ENCODE results near the gene FZR1.

The FZR1 gene

GRCh38 chr19:3470500-3471128, 35.5 kb upstream of the FZR1 start:
- Mint-ChIP-seq H3K9me3 (peaks cover 2% of the 10 kb centered on the region), H3K4me1 (peaks cover 20% of the 10 kb centered on the region), H3K27me3 (ENCODE audit: low read depth) (peaks cover 15% of the 10 kb centered on the region), H3K4me3 (no peak overlapping the region), H3K27ac (no peak overlapping the region), H3K36me3 (ENCODE audit: low read depth) (peaks cover 14% of the 10 kb centered on the region)
- TF ChIP-seq, protein P1, sequence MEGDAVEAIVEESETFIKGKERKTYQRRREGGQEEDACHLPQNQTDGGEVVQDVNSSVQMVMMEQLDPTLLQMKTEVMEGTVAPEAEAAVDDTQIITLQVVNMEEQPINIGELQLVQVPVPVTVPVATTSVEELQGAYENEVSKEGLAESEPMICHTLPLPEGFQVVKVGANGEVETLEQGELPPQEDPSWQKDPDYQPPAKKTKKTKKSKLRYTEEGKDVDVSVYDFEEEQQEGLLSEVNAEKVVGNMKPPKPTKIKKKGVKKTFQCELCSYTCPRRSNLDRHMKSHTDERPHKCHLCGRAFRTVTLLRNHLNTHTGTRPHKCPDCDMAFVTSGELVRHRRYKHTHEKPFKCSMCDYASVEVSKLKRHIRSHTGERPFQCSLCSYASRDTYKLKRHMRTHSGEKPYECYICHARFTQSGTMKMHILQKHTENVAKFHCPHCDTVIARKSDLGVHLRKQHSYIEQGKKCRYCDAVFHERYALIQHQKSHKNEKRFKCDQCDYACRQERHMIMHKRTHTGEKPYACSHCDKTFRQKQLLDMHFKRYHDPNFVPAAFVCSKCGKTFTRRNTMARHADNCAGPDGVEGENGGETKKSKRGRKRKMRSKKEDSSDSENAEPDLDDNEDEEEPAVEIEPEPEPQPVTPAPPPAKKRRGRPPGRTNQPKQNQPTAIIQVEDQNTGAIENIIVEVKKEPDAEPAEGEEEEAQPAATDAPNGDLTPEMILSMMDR (IDR thresholded peaks at IDR 0.05; ENCODE audit: unreplicated experiment in 3 of 3) = no peak

GRCh38 chr19:3471954-3472655, 34.0 kb upstream of the FZR1 start:
- Mint-ChIP-seq H3K27me3 (ENCODE audit: low read depth) (peaks cover 5% of the 10 kb centered on the region), H3K4me3 (no peak overlapping the region), H3K4me1 (peaks cover 10% of the 10 kb centered on the region), H3K36me3 (ENCODE audit: low read depth) (peaks cover 14% of the 10 kb centered on the region), H3K9me3 (peaks cover 2% of the 10 kb centered on the region), H3K27ac (no peak overlapping the region)
- TF ChIP-seq, protein P1 (IDR thresholded peaks at IDR 0.05; ENCODE audit: unreplicated experiment in 3 of 3) = peak; percentile 78 to 84 (median 84)

DNA sequence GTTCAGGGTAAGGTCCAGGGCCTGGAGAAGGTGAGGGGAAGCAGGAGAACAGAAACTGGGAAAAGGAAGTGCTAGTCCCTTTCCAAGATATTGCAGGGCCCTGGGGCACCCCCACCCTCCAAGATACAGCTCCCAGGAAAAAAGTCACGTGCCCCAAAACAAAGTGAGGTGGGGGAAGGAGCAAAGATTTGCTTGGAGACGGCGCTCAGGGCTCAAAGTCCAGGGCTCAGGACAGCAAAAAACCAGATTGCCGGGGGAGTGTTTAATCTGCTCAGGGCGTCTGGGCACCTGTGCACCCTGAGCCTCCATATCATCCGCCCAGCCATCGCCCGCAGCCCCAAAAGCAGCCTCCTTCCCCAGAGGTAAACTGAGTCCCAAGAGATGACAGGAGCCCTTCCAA, 32.1 kb upstream of the FZR1 start:
- TF ChIP-seq, protein P1 (IDR thresholded peaks at IDR 0.05; ENCODE audit: unreplicated experiment in 3 of 3) = no peak
- H3K36me3 Mint-ChIP-seq (ENCODE audit: low read depth) = peaks cover 3% of the 10 kb centered on the region
- H3K9me3 Mint-ChIP-seq = no peaks in the 10 kb centered on the region
- peaks cover 16% of the 10 kb centered on the region for H3K27me3 Mint-ChIP-seq (ENCODE audit: low read depth)
- H3K4me1 Mint-ChIP-seq = peaks cover 5% of the 10 kb centered on the region
- H3K4me3 Mint-ChIP-seq = peak overlapping the region in 1 of 3 experiments; percentile 5
- H3K27ac Mint-ChIP-seq = no peak overlapping the region

DNA sequence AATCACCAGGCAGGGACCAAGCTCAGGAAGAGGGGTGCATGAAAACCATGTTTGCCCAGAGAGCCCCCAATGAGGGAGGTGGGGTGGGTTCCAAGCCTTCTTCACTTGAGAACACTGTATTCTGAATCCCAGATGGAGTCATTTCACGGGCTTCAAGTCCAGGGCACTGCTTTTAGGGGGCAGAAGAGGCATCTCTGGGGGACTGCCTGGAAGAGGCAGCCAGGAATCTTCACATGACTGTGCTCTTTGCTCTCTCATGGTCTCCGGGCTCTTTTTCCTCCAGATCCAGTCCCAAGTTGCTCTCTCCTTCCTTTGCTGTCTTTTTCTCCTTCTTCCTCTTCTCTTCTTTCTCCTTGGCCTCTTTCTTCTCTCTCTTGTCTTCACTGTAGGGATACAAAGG, 31.5 kb upstream of the FZR1 start:
- Mint-ChIP-seq H3K27me3 (ENCODE audit: low read depth) (peaks cover 19% of the 10 kb centered on the region), H3K9me3 (no peaks in the 10 kb centered on the region), H3K4me1 (peaks cover 5% of the 10 kb centered on the region), H3K4me3 (no peak overlapping the region), H3K36me3 (ENCODE audit: low read depth) (no peaks in the 10 kb centered on the region), H3K27ac (no peak overlapping the region)
- TF ChIP-seq, protein P1 (IDR thresholded peaks at IDR 0.05; ENCODE audit: unreplicated experiment in 3 of 3) = no peak

DNA sequence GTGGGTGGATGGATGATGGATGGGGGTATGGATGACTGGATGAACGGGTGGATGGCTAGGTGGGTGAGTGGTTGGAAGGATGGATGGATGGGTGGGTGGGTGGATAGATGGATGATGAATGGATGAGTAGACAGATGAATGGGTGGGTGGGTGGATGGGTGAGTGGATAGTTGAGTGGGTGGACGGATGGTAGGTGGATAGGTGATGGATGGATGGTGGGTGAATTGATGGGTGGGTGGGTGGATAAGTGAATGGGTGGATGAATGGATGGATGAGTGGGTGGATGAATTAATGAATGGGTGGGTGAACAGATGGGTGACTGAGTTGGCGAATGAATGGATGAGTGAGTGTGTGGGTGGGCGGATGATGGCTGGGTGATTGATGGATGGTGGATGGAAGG, 30.7 kb upstream of the FZR1 start:
- Mint-ChIP-seq H3K4me3 (no peak overlapping the region), H3K27ac (no peak overlapping the region), H3K27me3 (ENCODE audit: low read depth) (peaks cover 22% of the 10 kb centered on the region), H3K9me3 (no peaks in the 10 kb centered on the region), H3K4me1 (peaks cover 4% of the 10 kb centered on the region), H3K36me3 (ENCODE audit: low read depth) (no peaks in the 10 kb centered on the region)
- TF ChIP-seq, protein P1 (IDR thresholded peaks at IDR 0.05; ENCODE audit: unreplicated experiment in 3 of 3) = no peak

DNA sequence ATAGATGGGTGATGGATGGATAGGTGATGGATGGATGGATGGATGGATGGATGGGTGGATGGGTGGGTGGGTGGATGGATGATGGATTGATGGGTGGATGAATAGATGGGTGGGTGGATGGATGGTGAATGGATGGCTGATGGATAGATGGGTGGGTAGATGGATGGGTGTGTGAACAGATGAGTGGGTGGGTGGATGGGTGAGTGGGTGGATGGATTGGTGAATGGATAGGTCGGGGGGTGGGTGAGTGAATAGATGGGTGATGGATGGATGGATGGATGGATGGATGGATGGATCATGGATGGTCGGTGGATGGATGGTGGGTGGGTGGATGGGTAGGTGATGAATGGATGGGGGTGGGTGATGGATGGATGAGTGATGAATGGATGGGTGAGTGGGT, 29.3 kb upstream of the FZR1 start:
- Mint-ChIP-seq H3K4me3 (no peak overlapping the region), H3K36me3 (ENCODE audit: low read depth) (no peaks in the 10 kb centered on the region), H3K27ac (no peak overlapping the region), H3K9me3 (no peaks in the 10 kb centered on the region), H3K27me3 (ENCODE audit: low read depth) (peaks cover 36% of the 10 kb centered on the region), H3K4me1 (no peaks in the 10 kb centered on the region)
- TF ChIP-seq, protein P1 (IDR thresholded peaks at IDR 0.05; ENCODE audit: unreplicated experiment in 3 of 3) = no peak
